Pancreas (tissue), 10 donors: ENCODE results near the gene RAB28. TPM values are rescaled to one million over a fixed set of nuclear protein-coding genes. Genes with fewer than 3 reads are reported as not detected.

Experiments
- ATAC-seq, 4 donors: fragments of 200-7000 bp; cut with Tn5 transposase; one replicate each; pipeline versions ENCODE4 v1.8.0 to v1.9.1; 2020; ENCODE audit warnings: mild to moderate bottlenecking in 4 of 4, moderate library complexity in 4 of 4
- DNase-seq, 6 donors: peaks; one replicate each; pipeline ENCODE4 v3.0.0-alpha.2; 2020
- FAIRE-seq: peaks from 2 replicates; lab custom pipeline; 2012; peaks lifted over from hg19 to GRCh38; lab: Jason Lieb, UNC
- H3K27ac ChIP-seq, 4 donors: fragments of 200-600 bp; sonication (generic); 1 replicate in 3 of 4; 2 replicates in 1 of 4; pipeline versions ENCODE4 v1.5.0 to v1.8.0; 2020
- H3K27me3 ChIP-seq, 4 donors: fragments of 200-600 bp; one replicate each; pipeline ENCODE4 v1.8.0; 2021
- H3K36me3 ChIP-seq, 3 donors: fragments of 200-600 bp; sonication (generic) in 1 of 3; one replicate each; pipeline versions ENCODE4 v1.5.0 to v1.8.0; 2020 to 2021
- H3K4me1 ChIP-seq, 3 donors: fragments of 200-600 bp; one replicate each; pipeline ENCODE4 v1.8.0; 2021
- H3K4me3 ChIP-seq, 4 donors: fragments of 200-600 bp; sonication (generic) in 2 of 4; one replicate each; pipeline versions ENCODE4 v1.5.0 to v1.8.0; 2020 to 2021
- H3K9me3 ChIP-seq, 4 donors: fragments of 200-600 bp; one replicate each; pipeline ENCODE4 v1.8.0; 2021
- CTCF ChIP-seq, 4 donors: fragments of 200-600 bp; sonication (generic) in 3 of 4; IDR thresholded peaks; one replicate each; pipeline versions ENCODE4 v1.5.0 to v1.8.0; 2021; ENCODE audit warnings: antibody characterized with exemption in 4 of 4
- WGBS, 2 donors: extraction: QIAGEN DNeasy Blood & Tissue Kit; methylation state at CpG; one replicate each; pipeline ENCODE4 v1.1.7; 2013; 5-methylcytosine and 5-hydroxymethylcytosine counted together
- intact Hi-C, 3 donors: fragments of 100-400 bp; cut with DNase I; formaldehyde crosslinking; loops; one replicate each; pipeline versions ENCODE4 v1.11.1 to v1.14.2; 2022
- polyA plus RNA-seq, 2 donors: library from polyadenylated mRNA; stranded (reverse); fragments of 200-250 nt; gene quantifications; one replicate each; pipeline ENCODE4 v1.2.3, GENCODE V29; 2013
- total RNA-seq, 6 donors: library from RNA; stranded (reverse); fragmentation: NEBNext Ultra II Directional in 4 of 6; extraction: Animal tissue kit (Norgen Biotek cat#: 25700) in 4 of 6; gene quantifications; one replicate each; pipeline versions ENCODE4 v1.2.1 to v1.2.4, GENCODE V29; 2021 to 2023
- donor health status: healthy with polysubstance abuse.
- donor health status: DM: no; HTN: no; CAD: no; lungs with moderate emphysema.
- donor health status: DM: no; HTN: no; CAD: no.
- donor health status: control.
- donor health status: control.
- donor health status: Bipolar disorder and iron deficiency.
- donor health status: DM: yes; HTN: yes; CAD: no.
- donor health status: DM: no; HTN: no; CAD: no.
- donor health status: DM: no; HTN: no; CAD: no.
- donor health status: DM: yes; HTN: yes; CAD: no.

The RAB28 gene
- total and polyA plus RNA-seq, 8 donors, result 2.9 to 10.5 (median 5.4) TPM

GRCh38 chr4:13378973-13379759 lies 105.0 kb downstream of the RAB28 start:
- ATAC-seq (no peak), FAIRE-seq (no peak), DNase-seq (no peak)
- WGBS, 2 donors, result 98 to 99% methylated on average over 9 of the region's 9 CpGs
- intact Hi-C loops, result no loop called here
- Histone ChIP-seq H3K4me3 (no peak overlapping the region), H3K27me3 (no peaks in the 10 kb centered on the region), H3K36me3 (no peaks in the 10 kb centered on the region), H3K4me1 (no peaks in the 10 kb centered on the region), H3K9me3 (no peaks in the 10 kb centered on the region), H3K27ac (no peak overlapping the region)
- TF ChIP-seq CTCF (IDR thresholded peaks at IDR 0.05), result no peak

DNA sequence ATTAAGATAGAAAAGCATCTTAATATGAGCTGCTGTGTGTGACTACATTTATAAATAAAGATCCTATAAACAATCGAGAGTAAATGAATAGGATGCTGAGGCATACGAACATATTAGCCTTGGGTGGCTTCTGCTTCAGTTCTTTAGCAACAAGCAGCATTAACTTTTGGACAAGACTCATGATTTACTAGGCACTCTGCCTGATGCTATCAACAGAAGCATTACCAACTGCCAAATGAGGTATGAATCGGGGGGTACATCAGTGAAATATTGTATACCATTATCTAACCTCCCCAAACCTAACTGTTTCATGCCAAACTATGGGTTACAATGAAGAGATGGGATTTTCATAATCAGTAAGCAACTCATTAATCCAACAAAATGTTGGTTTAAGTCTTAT lies 113.1 kb downstream of the RAB28 start:
- FAIRE-seq (no peak), ATAC-seq (no peak), DNase-seq (no peak)
- Histone ChIP-seq H3K27me3 (no peaks in the 10 kb centered on the region), H3K4me3 (no peak overlapping the region), H3K36me3 (no peaks in the 10 kb centered on the region), H3K27ac (no peak overlapping the region), H3K4me1 (no peaks in the 10 kb centered on the region), H3K9me3 (no peaks in the 10 kb centered on the region)
- TF ChIP-seq CTCF (IDR thresholded peaks at IDR 0.05), result no peak
- intact Hi-C loops, result no loop called here
- WGBS, 2 donors, result 91 to 94% methylated on average over 3 of the region's 3 CpGs

DNA sequence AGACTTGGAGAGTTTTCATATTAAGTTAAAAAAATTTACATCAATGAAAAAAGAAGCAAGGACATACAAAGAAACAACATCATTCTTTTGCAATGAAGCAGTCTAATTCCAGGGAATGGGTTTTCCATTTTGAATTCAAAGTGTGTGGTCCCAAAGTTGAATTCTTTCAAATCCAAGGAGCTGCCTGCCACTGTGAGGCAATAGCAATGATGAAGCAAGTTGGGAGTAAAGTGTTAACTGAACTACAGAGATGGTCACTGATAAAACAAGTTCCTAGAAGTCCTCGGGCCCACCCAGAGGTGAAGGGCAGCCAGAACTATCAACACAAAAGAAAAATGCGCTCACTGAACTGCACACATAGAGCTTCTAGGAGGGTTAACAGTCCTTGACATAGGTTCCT lies 115.9 kb downstream of the RAB28 start:
- DNase-seq, result no peak
- H3K9me3 ChIP-seq, result no peaks in the 10 kb centered on the region
- no peak overlapping the region for H3K27ac ChIP-seq
- intact Hi-C loops, result no loop called here
- no peaks in the 10 kb centered on the region for H3K4me1 ChIP-seq
- no peak for ATAC-seq
- 73 to 81% methylated on average over 2 of the region's 2 CpGs for WGBS, 2 donors
- no peak overlapping the region for H3K4me3 ChIP-seq
- no peaks in the 10 kb centered on the region for H3K27me3 ChIP-seq
- no peak for TF ChIP-seq CTCF (IDR thresholded peaks at IDR 0.05)
- FAIRE-seq, result no peak
- no peaks in the 10 kb centered on the region for H3K36me3 ChIP-seq

GRCh38 chr4:13367691-13368090 lies 116.4 kb downstream of the RAB28 start:
- FAIRE-seq (no peak), DNase-seq (no peak), ATAC-seq (no peak)
- Histone ChIP-seq H3K4me1 (no peaks in the 10 kb centered on the region), H3K4me3 (no peak overlapping the region), H3K9me3 (no peaks in the 10 kb centered on the region), H3K27me3 (no peaks in the 10 kb centered on the region), H3K27ac (no peak overlapping the region), H3K36me3 (no peaks in the 10 kb centered on the region)
- 93 to 96% methylated on average over 6 of the region's 6 CpGs for WGBS, 2 donors
- intact Hi-C loops, result no loop called here
- TF ChIP-seq CTCF (IDR thresholded peaks at IDR 0.05), result no peak

- FAIRE-seq, result no peak
- intact Hi-C loops, result no loop called here
- ATAC-seq, result no peak
- no peak for DNase-seq
- H3K27me3 ChIP-seq, result no peaks in the 10 kb centered on the region
- no peaks in the 10 kb centered on the region for H3K9me3 ChIP-seq
- H3K27ac ChIP-seq, result no peak overlapping the region
- no peak overlapping the region for H3K4me3 ChIP-seq
- TF ChIP-seq CTCF (IDR thresholded peaks at IDR 0.05), result no peak
- no peaks in the 10 kb centered on the region for H3K4me1 ChIP-seq
- no peaks in the 10 kb centered on the region for H3K36me3 ChIP-seq
Observed at GRCh38 chr4:13367244-13367643, 116.9 kb downstream of the RAB28 start.
